Astrocyte (in vitro differentiated cells and primary cell): ENCODE results near the gene MCEE. TPM values are rescaled to one million over a fixed set of nuclear protein-coding genes. Genes with fewer than 3 reads are reported as not detected.

Experiments
- DNase-seq: peaks from one replicate; pipeline ENCODE4 v3.0.0-alpha.2; 2010; ENCODE audit warnings: low read depth
- FAIRE-seq: peaks from 2 replicates; lab custom pipeline; 2011; peaks lifted over from hg19 to GRCh38; lab: Jason Lieb, UNC
- H2AFZ ChIP-seq: 2 replicates; pipeline ENCODE4 v1.6.0; 2012; ENCODE audit warnings: low read depth, low read length, inconsistent platforms
- H3K27ac ChIP-seq: 2 replicates; pipeline ENCODE4 v1.5.1; 2011; ENCODE audit warnings: low read depth, low read length, inconsistent platforms
- H3K27me3 ChIP-seq: 2 replicates; pipeline ENCODE4 v1.6.0; 2011; ENCODE audit warnings: low read length, inconsistent platforms; ENCODE audit not compliant: insufficient read depth
- H3K36me3 ChIP-seq: 2 replicates; pipeline ENCODE4 v1.5.1; 2011; ENCODE audit warnings: low read length, inconsistent platforms; ENCODE audit not compliant: insufficient read depth
- H3K4me1 ChIP-seq: 2 replicates; pipeline ENCODE4 v1.5.1; 2011; ENCODE audit warnings: low read length, inconsistent platforms; ENCODE audit not compliant: insufficient read depth
- H3K4me2 ChIP-seq: 2 replicates; pipeline ENCODE4 v1.6.0; 2012; ENCODE audit warnings: low read length, inconsistent platforms
- H3K4me3 ChIP-seq: 2 replicates; pipeline ENCODE4 v1.5.1; 2011; ENCODE audit warnings: low read depth, mild to moderate bottlenecking, low read length, inconsistent platforms; ENCODE audit not compliant: insufficient read depth
- H3K79me2 ChIP-seq: 2 replicates; pipeline ENCODE4 v1.6.0; 2012; ENCODE audit warnings: mild to moderate bottlenecking, low read length, inconsistent platforms; ENCODE audit not compliant: insufficient read depth
- H3K9ac ChIP-seq: 2 replicates; pipeline ENCODE4 v1.6.0; 2012; ENCODE audit warnings: mild to moderate bottlenecking, low read length, inconsistent platforms
- H3K9me3 ChIP-seq: 2 replicates; pipeline ENCODE4 v1.5.1; 2012; ENCODE audit warnings: low read depth, mild to moderate bottlenecking, low read length, inconsistent platforms; ENCODE audit not compliant: insufficient read depth
- H4K20me1 ChIP-seq: 2 replicates; pipeline ENCODE4 v1.6.0; 2012; ENCODE audit warnings: low read length, inconsistent platforms; ENCODE audit not compliant: insufficient read depth
- H3K27ac Mint-ChIP-seq: one replicate; pipeline ENCODE4 v1.8.0; 2021; ENCODE audit warnings: mild to moderate bottlenecking, mixed read lengths; ENCODE audit not compliant: unreplicated experiment
- H3K27me3 Mint-ChIP-seq: one replicate; pipeline ENCODE4 v1.8.0; 2021; ENCODE audit warnings: low read depth, mixed read lengths; ENCODE audit not compliant: unreplicated experiment
- H3K36me3 Mint-ChIP-seq: one replicate; pipeline ENCODE4 v1.8.0; 2021; ENCODE audit warnings: low read depth, mixed read lengths; ENCODE audit not compliant: unreplicated experiment
- H3K4me1 Mint-ChIP-seq: one replicate; pipeline ENCODE4 v1.8.0; 2021; ENCODE audit warnings: low read depth, mixed read lengths; ENCODE audit not compliant: unreplicated experiment
- H3K4me3 Mint-ChIP-seq: one replicate; pipeline ENCODE4 v1.8.0; 2021; ENCODE audit warnings: mild to moderate bottlenecking, moderate library complexity, mixed read lengths; ENCODE audit not compliant: unreplicated experiment
- H3K9me3 Mint-ChIP-seq: one replicate; pipeline ENCODE4 v1.8.0; 2021; ENCODE audit warnings: mild to moderate bottlenecking, mixed read lengths; ENCODE audit not compliant: unreplicated experiment
- EZH2 ChIP-seq: IDR thresholded peaks from 2 replicates; pipeline ENCODE4 v1.6.1; 2012; ENCODE audit warnings: mild to moderate bottlenecking, low read length, inconsistent platforms; ENCODE audit not compliant: insufficient read depth
- total RNA-seq: library from RNA; stranded (reverse); gene quantifications from 2 replicates; pipeline ENCODE4 v1.2.1, GENCODE V29; 2021
- TF ChIP-seq, protein P1 (sequence below): IDR thresholded peaks from 2 replicates; pipeline ENCODE4 v1.5.1; 2011; ENCODE audit warnings: low read depth, mild to moderate bottlenecking, inconsistent platforms, low read length, moderate library complexity; ENCODE audit not compliant: insufficient read depth

Gene MCEE
- total RNA-seq, 1 donor from 2014 or later, result 13.1 TPM

- Mint-ChIP-seq H3K9me3 (no peaks in the 10 kb centered on the region), H3K4me3 (no peak overlapping the region), H3K36me3 (no peaks in the 10 kb centered on the region), H3K27ac (no peak overlapping the region), H3K4me1 (no peaks in the 10 kb centered on the region), H3K27me3 (peaks cover 26% of the 10 kb centered on the region)
- H3K79me2 ChIP-seq, result no peaks in the 10 kb centered on the region
- no peaks in the 10 kb centered on the region for H3K9me3 ChIP-seq
- H3K4me1 ChIP-seq, result no peaks in the 10 kb centered on the region
- TF ChIP-seq EZH2, result no peak
- TF ChIP-seq, protein P1, sequence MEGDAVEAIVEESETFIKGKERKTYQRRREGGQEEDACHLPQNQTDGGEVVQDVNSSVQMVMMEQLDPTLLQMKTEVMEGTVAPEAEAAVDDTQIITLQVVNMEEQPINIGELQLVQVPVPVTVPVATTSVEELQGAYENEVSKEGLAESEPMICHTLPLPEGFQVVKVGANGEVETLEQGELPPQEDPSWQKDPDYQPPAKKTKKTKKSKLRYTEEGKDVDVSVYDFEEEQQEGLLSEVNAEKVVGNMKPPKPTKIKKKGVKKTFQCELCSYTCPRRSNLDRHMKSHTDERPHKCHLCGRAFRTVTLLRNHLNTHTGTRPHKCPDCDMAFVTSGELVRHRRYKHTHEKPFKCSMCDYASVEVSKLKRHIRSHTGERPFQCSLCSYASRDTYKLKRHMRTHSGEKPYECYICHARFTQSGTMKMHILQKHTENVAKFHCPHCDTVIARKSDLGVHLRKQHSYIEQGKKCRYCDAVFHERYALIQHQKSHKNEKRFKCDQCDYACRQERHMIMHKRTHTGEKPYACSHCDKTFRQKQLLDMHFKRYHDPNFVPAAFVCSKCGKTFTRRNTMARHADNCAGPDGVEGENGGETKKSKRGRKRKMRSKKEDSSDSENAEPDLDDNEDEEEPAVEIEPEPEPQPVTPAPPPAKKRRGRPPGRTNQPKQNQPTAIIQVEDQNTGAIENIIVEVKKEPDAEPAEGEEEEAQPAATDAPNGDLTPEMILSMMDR, result no peak
- no peak overlapping the region for H2AFZ ChIP-seq
- no peaks in the 10 kb centered on the region for H4K20me1 ChIP-seq
- H3K27me3 ChIP-seq, result peaks cover 6% of the 10 kb centered on the region
- no peak overlapping the region for H3K9ac ChIP-seq
- H3K36me3 ChIP-seq, result no peaks in the 10 kb centered on the region
- no peak overlapping the region for H3K4me3 ChIP-seq
- FAIRE-seq, result no peak
- no peak for DNase-seq
- H3K4me2 ChIP-seq, result peak overlapping the region; percentile 51
- no peak overlapping the region for H3K27ac ChIP-seq
These were observed 26.5 kb upstream of the MCEE start for GRCh38 chr2:71156573-71156972.

DNA sequence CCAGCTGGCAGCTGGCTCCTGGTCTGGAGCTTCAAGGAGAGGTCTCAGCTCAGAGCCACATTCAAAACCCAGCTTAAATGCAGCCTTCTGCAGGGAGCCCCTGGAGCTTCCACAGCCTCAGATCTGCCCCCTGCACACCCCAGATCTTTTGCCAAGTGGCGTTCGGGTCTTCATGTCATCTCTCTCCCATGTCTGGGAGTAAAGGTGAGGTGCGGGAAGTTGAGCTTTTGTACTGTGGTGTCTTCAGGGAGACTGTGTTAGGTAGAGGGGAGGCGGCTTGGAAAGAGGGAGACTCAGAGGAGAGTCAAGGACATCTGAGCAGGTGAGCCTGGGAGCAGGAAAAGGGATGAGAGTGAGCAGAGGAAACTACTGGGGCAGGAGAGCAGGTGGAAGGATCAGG, 25.8 kb upstream of the MCEE start:
- Histone ChIP-seq H3K4me1 (no peaks in the 10 kb centered on the region), H3K4me2 (no peak overlapping the region), H3K9ac (no peak overlapping the region), H3K36me3 (no peaks in the 10 kb centered on the region), H3K9me3 (no peaks in the 10 kb centered on the region), H2AFZ (no peak overlapping the region), H3K27me3 (peaks cover 6% of the 10 kb centered on the region), H3K79me2 (no peaks in the 10 kb centered on the region), H4K20me1 (no peaks in the 10 kb centered on the region), H3K27ac (no peak overlapping the region), H3K4me3 (no peak overlapping the region)
- no peak overlapping the region for H3K4me3 Mint-ChIP-seq
- H3K27me3 Mint-ChIP-seq, result peaks cover 26% of the 10 kb centered on the region
- no peaks in the 10 kb centered on the region for H3K9me3 Mint-ChIP-seq
- no peak for TF ChIP-seq EZH2
- TF ChIP-seq, protein P1, result no peak
- no peak overlapping the region for H3K27ac Mint-ChIP-seq
- H3K4me1 Mint-ChIP-seq, result no peaks in the 10 kb centered on the region
- H3K36me3 Mint-ChIP-seq, result no peaks in the 10 kb centered on the region
- FAIRE-seq (no peak), DNase-seq (no peak)

DNA sequence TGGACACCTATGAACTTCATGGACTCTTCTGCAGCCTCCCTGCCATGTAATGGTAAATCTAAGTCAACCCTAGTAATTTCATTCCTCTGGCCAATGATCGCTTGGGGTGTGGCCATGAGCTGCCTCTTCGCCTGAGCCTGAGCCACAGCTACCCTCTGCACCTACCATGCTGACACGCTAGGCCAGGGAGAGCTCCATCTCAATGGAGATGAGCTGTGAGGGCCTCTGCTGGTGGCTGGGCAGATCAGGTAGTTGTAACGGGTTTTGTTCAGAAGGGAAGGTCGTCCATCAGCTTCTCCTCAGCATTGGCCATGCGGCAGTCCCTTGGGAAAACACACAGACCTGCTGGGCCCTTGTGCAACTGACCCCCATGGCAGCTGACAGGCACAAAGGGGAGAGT, 24.8 kb upstream of the MCEE start:
- no peaks in the 10 kb centered on the region for H4K20me1 ChIP-seq
- TF ChIP-seq EZH2, result no peak
- TF ChIP-seq, protein P1, result no peak
- H2AFZ ChIP-seq, result no peak overlapping the region
- no peak overlapping the region for H3K27ac Mint-ChIP-seq
- peaks cover 6% of the 10 kb centered on the region for H3K27me3 ChIP-seq
- H3K36me3 ChIP-seq, result no peaks in the 10 kb centered on the region
- no peak for FAIRE-seq
- H3K27me3 Mint-ChIP-seq, result peaks cover 24% of the 10 kb centered on the region
- H3K9me3 ChIP-seq, result no peaks in the 10 kb centered on the region
- H3K79me2 ChIP-seq, result no peaks in the 10 kb centered on the region
- no peak overlapping the region for H3K9ac ChIP-seq
- H3K9me3 Mint-ChIP-seq, result no peaks in the 10 kb centered on the region
- no peaks in the 10 kb centered on the region for H3K4me1 ChIP-seq
- peaks cover 1% of the 10 kb centered on the region for H3K4me1 Mint-ChIP-seq
- H3K4me2 ChIP-seq, result no peak overlapping the region
- H3K27ac ChIP-seq, result no peak overlapping the region
- H3K4me3 ChIP-seq, result no peak overlapping the region
- peak overlapping the region; percentile 9 for H3K4me3 Mint-ChIP-seq
- no peak for DNase-seq
- no peaks in the 10 kb centered on the region for H3K36me3 Mint-ChIP-seq
